Measurements from ENCODE around the gene ARHGAP31. TPM values are rescaled to one million over a fixed set of nuclear protein-coding genes. Genes with fewer than 3 reads are reported as not detected.

The ARHGAP31 gene
- total RNA-seq, 4 donors from 2014 or later = 20.3 to 38.8 (median 28.8) TPM

DNA sequence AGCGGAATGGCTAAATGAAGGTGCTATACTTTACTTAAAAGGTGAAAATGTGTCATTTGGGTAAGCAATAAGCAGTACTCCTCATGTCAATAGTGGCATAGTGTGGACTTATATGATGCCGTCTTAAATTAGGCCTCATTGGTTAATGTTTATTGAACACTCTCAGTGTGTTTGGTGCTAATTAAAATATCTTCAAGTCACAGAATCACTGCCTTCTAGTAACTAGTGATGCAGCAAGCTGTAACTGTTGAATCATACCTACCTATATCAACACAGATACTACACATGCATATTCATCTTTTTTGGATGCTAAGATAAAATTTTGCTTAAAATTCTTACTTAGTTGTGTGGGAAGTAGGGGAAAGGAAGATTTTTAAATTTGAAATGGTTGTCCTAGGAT lies 30.7 kb downstream of the ARHGAP31 start:
- TF ChIP-seq, protein P1, sequence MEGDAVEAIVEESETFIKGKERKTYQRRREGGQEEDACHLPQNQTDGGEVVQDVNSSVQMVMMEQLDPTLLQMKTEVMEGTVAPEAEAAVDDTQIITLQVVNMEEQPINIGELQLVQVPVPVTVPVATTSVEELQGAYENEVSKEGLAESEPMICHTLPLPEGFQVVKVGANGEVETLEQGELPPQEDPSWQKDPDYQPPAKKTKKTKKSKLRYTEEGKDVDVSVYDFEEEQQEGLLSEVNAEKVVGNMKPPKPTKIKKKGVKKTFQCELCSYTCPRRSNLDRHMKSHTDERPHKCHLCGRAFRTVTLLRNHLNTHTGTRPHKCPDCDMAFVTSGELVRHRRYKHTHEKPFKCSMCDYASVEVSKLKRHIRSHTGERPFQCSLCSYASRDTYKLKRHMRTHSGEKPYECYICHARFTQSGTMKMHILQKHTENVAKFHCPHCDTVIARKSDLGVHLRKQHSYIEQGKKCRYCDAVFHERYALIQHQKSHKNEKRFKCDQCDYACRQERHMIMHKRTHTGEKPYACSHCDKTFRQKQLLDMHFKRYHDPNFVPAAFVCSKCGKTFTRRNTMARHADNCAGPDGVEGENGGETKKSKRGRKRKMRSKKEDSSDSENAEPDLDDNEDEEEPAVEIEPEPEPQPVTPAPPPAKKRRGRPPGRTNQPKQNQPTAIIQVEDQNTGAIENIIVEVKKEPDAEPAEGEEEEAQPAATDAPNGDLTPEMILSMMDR (IDR thresholded peaks at IDR 0.05; ENCODE audit: low read depth) = no peak

DNA sequence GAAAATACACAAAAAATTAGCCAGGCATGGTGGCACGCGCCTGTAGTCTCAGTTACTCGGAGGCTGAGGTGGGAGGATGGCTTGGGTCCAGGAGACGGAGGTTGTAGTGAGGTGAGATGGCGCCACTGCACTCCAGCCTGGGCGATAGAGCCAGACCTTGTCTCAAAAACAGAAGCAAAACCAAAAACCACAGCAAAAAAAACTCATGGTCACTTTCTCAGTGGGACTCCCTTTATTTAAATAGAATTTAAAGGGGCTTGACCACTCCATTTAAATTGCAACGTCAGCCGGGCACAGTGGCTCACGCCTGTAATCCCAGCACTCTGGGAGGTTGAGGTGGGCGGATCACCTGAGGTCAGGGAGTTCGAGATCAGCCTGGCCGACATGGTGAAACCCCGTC lies 32.8 kb downstream of the ARHGAP31 start:
- TF ChIP-seq, protein P1 (IDR thresholded peaks at IDR 0.05; ENCODE audit: low read depth) = no peak

DNA sequence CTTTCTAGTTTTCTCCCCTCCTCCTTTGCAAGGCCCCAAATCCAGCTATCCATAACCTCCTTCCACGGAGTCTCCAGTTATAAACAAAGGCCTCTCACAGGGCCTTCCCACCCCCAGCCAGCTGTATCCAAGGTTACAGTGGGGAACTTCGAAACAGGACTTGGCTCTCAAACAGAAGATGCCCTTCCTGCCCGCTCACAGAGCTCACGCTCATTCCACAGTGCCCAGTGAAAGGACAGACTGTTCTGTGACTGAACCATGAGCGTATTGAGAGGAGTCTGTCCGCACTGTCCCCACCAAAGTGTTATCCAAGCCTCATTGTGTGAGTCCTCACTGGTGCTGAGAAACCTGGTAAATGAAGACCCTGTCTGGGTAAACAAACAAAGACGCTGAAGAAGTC lies 35.4 kb downstream of the ARHGAP31 start:
- TF ChIP-seq, protein P1 (IDR thresholded peaks at IDR 0.05; ENCODE audit: low read depth) = no peak

DNA sequence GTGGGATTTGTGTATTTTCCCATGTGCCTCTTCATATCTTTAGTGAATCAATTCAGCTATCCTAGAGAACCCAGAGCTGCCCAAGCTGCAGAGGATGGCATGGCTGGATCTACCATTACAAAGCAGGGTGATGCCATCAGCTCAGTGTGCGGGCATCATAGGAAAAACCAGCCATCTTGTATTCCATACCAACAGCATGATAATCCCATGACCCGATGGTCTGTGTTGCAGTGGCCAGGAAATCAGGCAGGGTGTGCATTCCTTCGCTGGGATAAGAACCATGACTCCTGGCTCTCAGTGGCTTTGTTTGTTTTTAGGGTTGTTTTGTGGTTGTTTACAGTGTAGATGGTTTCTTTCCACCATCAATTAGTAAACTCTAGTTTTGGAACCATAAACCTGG lies 36.0 kb downstream of the ARHGAP31 start:
- TF ChIP-seq, protein P1 (IDR thresholded peaks at IDR 0.05; ENCODE audit: low read depth) = no peak

DNA sequence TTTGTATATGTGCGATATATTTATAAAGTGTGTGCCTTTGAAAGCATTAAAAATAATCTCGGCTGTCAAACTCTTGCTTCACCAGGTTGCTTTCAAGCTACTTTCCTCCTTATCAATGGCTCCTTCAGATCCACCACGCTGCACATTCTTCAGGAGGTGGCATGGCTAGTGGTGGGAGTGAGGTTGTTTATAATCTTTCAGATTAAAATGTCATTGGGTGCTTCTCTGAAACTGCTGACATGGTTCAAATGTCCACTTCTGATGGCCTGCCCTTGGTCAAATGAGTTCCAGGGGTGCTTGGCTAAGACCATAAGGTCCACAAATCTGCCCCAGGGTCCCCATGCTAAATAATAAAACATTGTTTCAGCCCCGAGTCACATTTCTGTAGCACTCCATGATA lies 36.7 kb downstream of the ARHGAP31 start:
- TF ChIP-seq, protein P1 (IDR thresholded peaks at IDR 0.05; ENCODE audit: low read depth) = no peak

DNA sequence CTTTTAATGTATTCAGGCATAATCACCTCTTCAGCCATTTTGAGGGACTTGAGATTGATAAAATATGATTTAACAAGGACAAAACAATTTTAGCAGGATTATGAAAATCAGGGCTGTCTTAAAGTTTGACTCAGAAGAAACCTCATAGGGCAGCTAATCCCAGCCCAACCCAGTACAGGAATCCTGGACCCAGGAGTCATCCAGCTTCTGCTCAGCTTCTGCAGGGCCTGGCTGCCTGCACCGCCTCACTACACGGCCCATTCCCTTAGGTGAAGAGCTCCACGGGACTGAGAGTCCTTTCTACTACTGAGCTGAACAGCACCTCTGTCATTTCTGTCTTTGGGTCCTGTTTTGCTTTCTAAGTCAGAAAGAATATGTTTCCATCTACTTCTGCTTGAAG lies 37.5 kb downstream of the ARHGAP31 start:
- TF ChIP-seq, protein P1 (IDR thresholded peaks at IDR 0.05; ENCODE audit: low read depth) = no peak

DNA sequence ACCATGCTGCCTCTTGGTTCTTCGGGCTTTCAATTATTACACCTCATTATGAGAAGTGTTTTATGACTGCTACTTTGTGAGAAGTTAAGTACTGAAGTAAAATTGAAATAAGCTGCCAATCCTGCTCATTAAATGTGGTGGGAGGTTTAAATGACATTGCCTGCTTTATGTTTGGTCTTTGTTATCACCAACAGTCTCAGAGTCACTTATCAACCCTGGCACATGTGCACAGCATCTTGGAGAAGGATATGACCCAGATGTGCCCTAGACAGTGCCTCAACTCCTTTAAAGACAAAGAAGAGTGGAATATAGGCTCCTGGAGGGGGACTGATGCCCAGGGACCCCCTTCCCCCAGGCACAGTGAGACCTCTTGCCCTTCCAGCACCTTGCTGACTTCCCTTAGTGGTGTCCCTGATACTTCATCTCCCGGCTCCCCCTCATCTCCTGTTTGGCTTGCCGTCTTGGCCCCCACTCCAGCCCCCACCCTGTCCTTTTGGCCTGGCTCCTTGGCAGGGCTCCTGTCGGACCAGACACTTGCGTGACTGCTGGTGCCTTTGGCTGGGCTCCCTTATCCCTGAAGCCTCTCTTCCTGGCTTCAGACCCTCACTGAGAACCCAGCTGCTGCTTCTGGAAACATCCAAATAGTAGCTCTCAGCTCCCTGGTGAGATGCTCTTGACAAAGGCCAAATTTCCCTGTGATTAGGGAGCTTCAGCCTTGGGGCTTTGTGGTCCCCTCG lies 39.8 kb downstream of the ARHGAP31 start:
- TF ChIP-seq, protein P1 (IDR thresholded peaks at IDR 0.05; ENCODE audit: low read depth) = no peak

All from subcutaneous adipose tissue (tissue), 4 donors.